Tibial nerve (tissue), 4 donors: ENCODE results near the gene SYT8. TPM values are rescaled to one million over a fixed set of nuclear protein-coding genes. Genes with fewer than 3 reads are reported as not detected.
"Not testable (repeated sequence)": the region's sequence is repeated elsewhere in the genome, so short reads cannot be mapped to it uniquely, and the experiment has no call there.

Source experiments
- DNase-seq, 2 donors: peaks; one replicate each; pipeline ENCODE4 v3.0.0-alpha.2; 2019; ENCODE audit warnings: low spot score in 2 of 2
- H3K27ac ChIP-seq, 4 donors: fragments of 200-600 bp; sonication (generic) in 3 of 4; one replicate each; pipeline ENCODE4 v1.5.1; 2017 to 2019; ENCODE audit warnings: mild to moderate bottlenecking in 1 of 4
- H3K27me3 ChIP-seq, 2 donors: fragments of 200-600 bp; sonication (generic) in 1 of 2; one replicate each; pipeline versions ENCODE4 v1.5.1 to v1.6.0; 2017 to 2019
- H3K36me3 ChIP-seq, 3 donors: fragments of 200-600 bp; sonication (generic); one replicate each; pipeline ENCODE4 v1.5.1; 2018 to 2019
- H3K4me1 ChIP-seq, 4 donors: fragments of 200-600 bp; sonication (generic) in 3 of 4; one replicate each; pipeline ENCODE4 v1.5.1; 2017 to 2019
- H3K4me3 ChIP-seq, 4 donors: fragments of 200-600 bp; sonication (generic) in 3 of 4; one replicate each; pipeline ENCODE4 v1.5.1; 2017 to 2019; ENCODE audit warnings: mild to moderate bottlenecking in 1 of 4, moderate library complexity in 1 of 4
- H3K9me3 ChIP-seq, 4 donors: fragments of 200-600 bp; sonication (generic) in 3 of 4; one replicate each; pipeline ENCODE4 v1.5.1; 2017 to 2019
- EP300 ChIP-seq, 2 donors: sonication (generic); formaldehyde crosslinking; IDR thresholded peaks; one replicate each; pipeline ENCODE4 v1.6.1; 2017; ENCODE audit warnings: antibody characterized with exemption in 2 of 2, mild to moderate bottlenecking in 1 of 2
- POLR2A ChIP-seq, 2 donors: fragments of 450-650 bp; IDR thresholded peaks; one replicate each; pipeline ENCODE4 v1.6.1; 2017; ENCODE audit warnings: antibody characterized with exemption in 2 of 2, mild to moderate bottlenecking in 2 of 2, moderate library complexity in 2 of 2
- WGBS, 2 donors: methylation state at CpG; one replicate each; pipeline ENCODE4 v1.1.5; 2018; 5-methylcytosine and 5-hydroxymethylcytosine counted together
- total RNA-seq, 4 donors: library from RNA; depleted of rRNA; stranded (reverse); fragments of >200 nt; gene quantifications; one replicate each; pipeline ENCODE4 v1.1.0, GENCODE V29; 2016
- TF ChIP-seq, protein P1 (sequence below), 5 experiments: fragments of 200-600 bp in 3 of 5; fragments of 450-650 bp in 2 of 5; sonication (generic) in 3 of 5; IDR thresholded peaks; one replicate each; pipeline ENCODE4 v1.5.1; 2016 to 2019; ENCODE audit warnings: antibody characterized with exemption in 5 of 5, mild to moderate bottlenecking in 3 of 5, moderate library complexity in 2 of 5

The SYT8 gene
- total RNA-seq, 4 donors from 2014 or later = 0.39 to 4.2 (median 1.0) TPM; not detected in 1

GRCh38 chr11:1792461-1792860 lies 42.3 kb upstream of the SYT8 start:
- H3K27me3 ChIP-seq = peaks cover 0 to 4% of the 10 kb centered on the region in 2 donors
- 76 to 78% methylated on average over 12 of the region's 12 CpGs for WGBS, 2 donors
- DNase-seq = no peak

DNA sequence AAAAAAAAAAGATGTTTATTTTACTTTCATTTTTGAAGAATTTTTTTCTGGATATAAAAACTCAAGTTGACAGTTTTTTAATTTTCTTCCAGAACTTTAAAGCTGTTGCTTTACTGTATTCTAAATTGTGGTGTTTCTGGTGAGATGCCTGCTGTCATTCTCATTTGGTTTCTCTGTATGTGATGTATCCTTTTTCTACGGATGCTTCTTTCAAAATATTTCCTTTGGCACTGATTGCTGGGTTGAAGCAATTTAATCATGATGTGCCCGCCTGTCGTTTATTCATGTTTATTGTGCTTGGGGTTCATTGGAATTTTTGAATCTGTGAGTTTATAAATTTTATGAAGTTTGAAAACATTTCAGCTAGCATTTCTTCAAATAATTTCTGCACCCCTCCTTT lies 41.7 kb upstream of the SYT8 start:
- Histone ChIP-seq H3K36me3 (no peaks in the 10 kb centered on the region), H3K27ac (no peak overlapping the region), H3K4me3 (no peak overlapping the region), H3K9me3 (peaks cover 0 to 9% (median 0%) of the 10 kb centered on the region in 4 donors), H3K27me3 (peaks cover 0 to 4% of the 10 kb centered on the region in 2 donors), H3K4me1 (no peaks in the 10 kb centered on the region)
- 22 to 31% methylated on average over 3 of the region's 3 CpGs for WGBS, 2 donors
- TF ChIP-seq, protein P1, sequence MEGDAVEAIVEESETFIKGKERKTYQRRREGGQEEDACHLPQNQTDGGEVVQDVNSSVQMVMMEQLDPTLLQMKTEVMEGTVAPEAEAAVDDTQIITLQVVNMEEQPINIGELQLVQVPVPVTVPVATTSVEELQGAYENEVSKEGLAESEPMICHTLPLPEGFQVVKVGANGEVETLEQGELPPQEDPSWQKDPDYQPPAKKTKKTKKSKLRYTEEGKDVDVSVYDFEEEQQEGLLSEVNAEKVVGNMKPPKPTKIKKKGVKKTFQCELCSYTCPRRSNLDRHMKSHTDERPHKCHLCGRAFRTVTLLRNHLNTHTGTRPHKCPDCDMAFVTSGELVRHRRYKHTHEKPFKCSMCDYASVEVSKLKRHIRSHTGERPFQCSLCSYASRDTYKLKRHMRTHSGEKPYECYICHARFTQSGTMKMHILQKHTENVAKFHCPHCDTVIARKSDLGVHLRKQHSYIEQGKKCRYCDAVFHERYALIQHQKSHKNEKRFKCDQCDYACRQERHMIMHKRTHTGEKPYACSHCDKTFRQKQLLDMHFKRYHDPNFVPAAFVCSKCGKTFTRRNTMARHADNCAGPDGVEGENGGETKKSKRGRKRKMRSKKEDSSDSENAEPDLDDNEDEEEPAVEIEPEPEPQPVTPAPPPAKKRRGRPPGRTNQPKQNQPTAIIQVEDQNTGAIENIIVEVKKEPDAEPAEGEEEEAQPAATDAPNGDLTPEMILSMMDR (IDR thresholded peaks at IDR 0.05) = no peak
- TF ChIP-seq EP300 (IDR thresholded peaks at IDR 0.05) = no peak
- no peak for TF ChIP-seq POLR2A (IDR thresholded peaks at IDR 0.05)
- no peak for DNase-seq

More at GRCh38 chr11:1792461-1792860, 42.3 kb upstream of the SYT8 start:
- TF ChIP-seq EP300 (IDR thresholded peaks at IDR 0.05) (no peak), POLR2A (IDR thresholded peaks at IDR 0.05) (no peak)
- TF ChIP-seq, protein P1 (IDR thresholded peaks at IDR 0.05) = no peak
- no peaks in the 10 kb centered on the region for H3K36me3 ChIP-seq
- no peak overlapping the region for H3K27ac ChIP-seq
- no peak overlapping the region for H3K4me3 ChIP-seq
- H3K4me1 ChIP-seq = no peaks in the 10 kb centered on the region
- peaks cover 0 to 12% (median 0%) of the 10 kb centered on the region in 4 donors for H3K9me3 ChIP-seq

DNA sequence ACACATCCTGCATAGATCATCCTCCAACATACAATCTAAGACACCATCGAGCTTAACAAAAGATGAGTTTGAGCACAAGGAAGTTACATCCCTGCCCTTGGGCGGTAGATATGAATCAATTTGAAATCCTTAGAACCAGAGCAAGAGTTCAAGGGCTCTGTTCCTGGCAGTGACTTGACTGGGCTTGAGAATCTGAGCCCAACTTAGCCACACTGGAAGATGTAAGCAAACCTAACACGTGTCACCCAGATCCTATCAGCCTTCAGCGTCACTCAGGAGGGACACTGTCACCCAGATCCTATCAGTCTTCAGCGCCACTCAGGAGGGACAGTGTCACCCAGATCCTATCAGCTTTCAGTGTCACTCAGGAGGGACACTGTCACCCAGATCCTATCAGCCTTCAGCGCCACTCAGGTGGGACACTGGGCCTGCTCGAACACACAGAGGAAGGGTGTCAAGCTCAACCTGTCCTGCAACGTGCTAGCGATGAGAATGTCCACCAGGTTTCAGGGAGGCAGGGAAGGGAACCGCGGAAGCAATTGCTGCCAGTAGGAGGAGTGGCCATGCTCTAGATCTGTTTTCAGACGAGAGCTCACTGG lies 38.3 kb upstream of the SYT8 start:
- Histone ChIP-seq H3K27me3 (peaks cover 0 to 4% of the 10 kb centered on the region in 2 donors), H3K27ac (no peak overlapping the region), H3K4me3 (no peak overlapping the region), H3K4me1 (no peaks in the 10 kb centered on the region), H3K9me3 (peaks cover 0 to 6% (median 0%) of the 10 kb centered on the region in 4 donors), H3K36me3 (no peaks in the 10 kb centered on the region)
- no peak for DNase-seq
- 73 to 79% methylated on average over 12 of the region's 12 CpGs for WGBS, 2 donors
- no peak for TF ChIP-seq POLR2A (IDR thresholded peaks at IDR 0.05)
- TF ChIP-seq, protein P1 (IDR thresholded peaks at IDR 0.05) = no peak
- no peak for TF ChIP-seq EP300 (IDR thresholded peaks at IDR 0.05)

DNA sequence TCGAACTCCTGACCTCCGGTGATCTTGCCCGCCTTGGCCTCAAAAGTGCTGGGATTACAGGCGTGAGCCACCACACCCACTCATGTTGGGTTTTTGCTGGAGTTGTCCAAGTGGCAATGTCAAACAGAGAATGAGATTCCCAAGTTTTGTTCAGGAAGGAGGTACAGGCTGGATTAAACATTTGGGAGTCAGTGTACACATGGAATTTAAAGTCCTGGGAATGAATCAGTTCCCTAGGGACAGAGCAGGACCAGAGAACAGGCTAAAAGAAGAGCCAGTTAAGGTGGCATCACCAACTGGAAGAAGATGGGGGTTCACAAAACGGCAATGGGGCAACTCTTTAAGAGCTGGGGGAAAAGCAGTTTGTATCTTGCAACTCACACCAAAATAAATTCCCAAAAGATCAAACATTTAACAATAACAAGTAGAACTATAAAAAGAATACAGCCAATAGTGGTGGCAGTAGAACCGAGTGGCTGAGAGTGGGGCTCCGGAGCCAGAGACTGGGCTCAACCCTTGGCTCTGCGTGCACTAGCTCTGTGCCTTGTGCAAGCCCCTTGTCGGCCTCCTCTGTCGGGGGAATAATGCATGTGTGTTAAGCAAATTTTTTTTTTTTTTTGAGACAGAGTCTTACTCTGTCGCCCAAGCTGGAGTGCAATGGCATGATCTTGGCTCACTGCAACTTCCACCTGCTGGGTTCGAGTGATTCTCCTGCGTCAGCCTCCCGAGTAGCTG lies 37.2 kb upstream of the SYT8 start:
- H3K4me1 ChIP-seq = no peaks in the 10 kb centered on the region
- no peak overlapping the region for H3K4me3 ChIP-seq
- no peak for DNase-seq
- peaks cover 0 to 6% (median 0%) of the 10 kb centered on the region in 4 donors for H3K9me3 ChIP-seq
- peaks cover 0 to 4% of the 10 kb centered on the region in 2 donors for H3K27me3 ChIP-seq
- TF ChIP-seq, protein P1 (IDR thresholded peaks at IDR 0.05) = no peak
- H3K27ac ChIP-seq = no peak overlapping the region
- H3K36me3 ChIP-seq = no peaks in the 10 kb centered on the region
- 75 to 78% methylated on average over 14 of the region's 14 CpGs for WGBS, 2 donors

- no peaks in the 10 kb centered on the region for H3K4me1 ChIP-seq
- TF ChIP-seq, protein P1 (IDR thresholded peaks at IDR 0.05) = no peak
- TF ChIP-seq EP300 (IDR thresholded peaks at IDR 0.05) (no peak), POLR2A (IDR thresholded peaks at IDR 0.05) (no peak)
- WGBS, 2 donors = 92 to 94% methylated on average over 20 of the region's 20 CpGs
- no peak for DNase-seq
- no peak overlapping the region for H3K4me3 ChIP-seq
- no peaks in the 10 kb centered on the region for H3K9me3 ChIP-seq
- H3K36me3 ChIP-seq = no peaks in the 10 kb centered on the region
- no peaks in the 10 kb centered on the region for H3K27me3 ChIP-seq
- no peak overlapping the region for H3K27ac ChIP-seq
Measured at GRCh38 chr11:1803246-1803645, 31.5 kb upstream of the SYT8 start.

DNA sequence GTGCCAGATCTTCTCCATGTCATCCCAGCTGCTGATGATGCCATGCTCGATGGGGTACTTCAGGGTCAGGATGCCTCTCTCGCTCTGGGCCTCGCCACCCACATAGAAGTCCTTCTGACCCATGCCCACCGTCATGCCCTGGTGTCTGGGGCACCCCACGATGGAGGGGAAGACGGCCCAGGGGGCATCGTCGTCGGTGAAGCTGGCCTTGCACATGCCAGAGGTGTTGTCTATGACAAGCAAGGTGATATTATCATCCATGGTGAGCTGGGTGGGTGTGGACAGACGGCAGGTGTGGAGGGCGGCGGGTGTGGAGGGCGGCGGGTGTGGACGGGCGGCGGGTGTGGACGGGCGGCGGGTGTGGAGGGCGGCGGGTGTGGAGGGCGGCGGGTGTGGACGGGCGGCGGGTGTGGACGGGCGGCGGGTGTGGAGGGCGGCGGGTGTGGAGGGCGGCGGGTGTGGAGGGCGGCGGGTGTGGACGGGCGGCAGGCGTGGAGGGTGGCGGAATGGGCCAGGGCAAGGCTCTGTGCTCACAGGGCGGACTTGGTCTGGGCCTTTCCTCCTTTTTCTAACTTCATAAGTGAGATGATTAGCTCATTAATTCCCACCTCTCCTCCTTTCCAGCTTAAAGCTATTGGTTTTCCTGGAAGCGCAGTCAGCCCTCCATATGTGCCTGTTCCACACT lies 30.8 kb upstream of the SYT8 start:
- not testable (repeated sequence) for H3K36me3 ChIP-seq, H3K9me3 ChIP-seq, H3K27me3 ChIP-seq, H3K4me1 ChIP-seq, DNase-seq, H3K4me3 ChIP-seq, H3K27ac ChIP-seq
- 89 to 93% methylated on average over 30 to 35 of the region's 42 CpGs for WGBS, 2 donors
